ENCODE results near the gene UBE2E2.

DNA sequence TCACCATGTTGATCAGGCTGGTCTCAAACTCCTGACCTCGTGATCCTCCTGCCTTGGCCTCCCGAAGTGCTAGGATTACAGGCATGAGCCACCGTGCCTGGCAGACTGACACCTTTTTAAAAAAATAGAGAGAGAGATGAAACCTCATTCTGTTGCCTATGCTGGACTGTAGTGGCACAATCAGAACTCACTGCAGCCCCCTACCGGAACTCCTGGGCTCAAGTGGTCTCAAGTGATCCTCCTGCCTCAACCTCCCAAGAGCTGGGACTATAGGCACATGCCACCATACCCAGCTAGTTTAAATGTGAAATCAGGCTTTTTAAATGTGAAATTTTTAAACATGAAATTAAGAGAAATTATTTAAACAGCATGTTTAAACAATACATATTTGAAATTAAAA, 337.5 kb downstream of the UBE2E2 start:
- TF ChIP-seq POLR2A (IDR thresholded peaks at IDR 0.05; ENCODE audit: low read depth, low read length) (no peak), POLR2AphosphoS5 (IDR thresholded peaks at IDR 0.05; ENCODE audit: low read depth, low read length) (no peak)
